HepG2 (cell line): ENCODE data around the gene MSANTD2. TPM values are rescaled to one million over a fixed set of nuclear protein-coding genes. Genes with fewer than 3 reads are reported as not detected.
A peak's percentile ranks its signal among the peaks of the same experiment; 100 is the strongest.

Experiments used
- HMGXB4 ChIP-seq, 2 experiments: sonication (generic) in 1 of 2; formaldehyde crosslinking in 1 of 2; IDR thresholded peaks; 2 replicates each; pipeline versions ENCODE4 v1.4.0 to v1.6.1; 2018 to 2020; ENCODE audit warnings: missing genetic modification reagents in 2 of 2, borderline replicate concordance in 1 of 2, low read depth in 1 of 2, mild to moderate bottlenecking in 1 of 2, missing biosample characterization in 1 of 2
- HNF1B ChIP-seq: sonication (generic); formaldehyde crosslinking; IDR thresholded peaks from 2 replicates; pipeline ENCODE4 v1.5.1; 2020; ENCODE audit warnings: mild to moderate bottlenecking, moderate library complexity, missing genetic modification reagents
- RXRB ChIP-seq: IDR thresholded peaks from 2 replicates; pipeline ENCODE4 v1.6.1; 2016; ENCODE audit warnings: borderline replicate concordance, missing genetic modification reagents, missing compliant biosample characterization
- TAF1 ChIP-seq: sonication (generic); formaldehyde crosslinking; IDR thresholded peaks from 2 replicates; pipeline ENCODE4 v1.4.0; 2020; ENCODE audit warnings: missing genetic modification reagents
- THAP8 ChIP-seq: sonication (generic); formaldehyde crosslinking; IDR thresholded peaks from 2 replicates; pipeline ENCODE4 v1.5.1; 2020; ENCODE audit warnings: missing genetic modification reagents, mild to moderate bottlenecking, borderline replicate concordance
- ZBTB44 ChIP-seq: sonication (generic); formaldehyde crosslinking; IDR thresholded peaks from 2 replicates; pipeline ENCODE4 v1.4.0; 2020; ENCODE audit warnings: missing genetic modification reagents
- ZNF234 ChIP-seq: sonication (generic); formaldehyde crosslinking; conservative IDR thresholded peaks from 2 replicates; pipeline ENCODE4 v1.5.1; 2020; ENCODE audit warnings: mild to moderate bottlenecking, missing genetic modification reagents
- ZNF318 ChIP-seq: sonication (generic); formaldehyde crosslinking; IDR thresholded peaks from 2 replicates; pipeline ENCODE4 v1.4.0; 2020; ENCODE audit warnings: mild to moderate bottlenecking, missing genetic modification reagents
- ZNF362 ChIP-seq: sonication (generic); formaldehyde crosslinking; IDR thresholded peaks from 2 replicates; pipeline ENCODE4 v1.4.0; 2020; ENCODE audit warnings: missing genetic modification reagents, mild to moderate bottlenecking, borderline replicate concordance
- ZNF619 ChIP-seq: sonication (generic); formaldehyde crosslinking; IDR thresholded peaks from 2 replicates; pipeline ENCODE4 v1.4.0; 2020; ENCODE audit warnings: mild to moderate bottlenecking, missing genetic modification reagents
- ZNF776 ChIP-seq: sonication (generic); formaldehyde crosslinking; IDR thresholded peaks from 2 replicates; pipeline ENCODE4 v1.4.0; 2020; ENCODE audit warnings: mild to moderate bottlenecking, missing genetic modification reagents
- polyA plus RNA-seq, 8 experiments: library from polyadenylated mRNA; depleted of rRNA in 3 of 8; stranded (reverse) in 7 of 8; unstranded in 1 of 8; fragments of >200 nt; fragmentation: Illumina TruSeq in 4 of 8; extraction: Trizol in 4 of 8; gene quantifications; 2 replicates each; pipeline versions ENCODE4 v1.2.1 to v1.2.3, GENCODE V29; 2011 to 2016; ENCODE audit warnings: low read depth in 4 of 8, missing spikeins in 1 of 8, mixed read lengths in 1 of 8; ENCODE audit not compliant: insufficient read depth in 1 of 8
- total RNA-seq, 5 experiments: library from RNA; depleted of rRNA; stranded (reverse); fragments of >200 nt; fragmentation: Illumina TruSeq; extraction: Trizol; gene quantifications; 2 replicates each; pipeline ENCODE4 v1.2.3, GENCODE V29; 2016; ENCODE audit warnings: low read depth in 1 of 5

MSANTD2 gene
- total and polyA plus RNA-seq, 2 of the 13 experiments (the other 11 are each of a cell fraction or from before 2014, with no cell fraction given), result 8.7 to 10.1 TPM

GRCh38 chr11:124800226-124800929, at the start of gene MSANTD2 (continued):
- TF ChIP-seq ZNF318 (CRISPR knock-in tag) (peak; percentile 88; the same call in 1 of the 2 replicates), ZBTB44 (no peak), TAF1 (CRISPR knock-in tag) (peak; percentile 80), THAP8 (CRISPR knock-in tag) (no peak), ZNF234 (CRISPR knock-in tag) (peak; percentile 67; the same call in 1 of the 2 replicates), ZNF619 (peak; percentile 91), HNF1B (peak; percentile 54; the same call in 1 of the 2 replicates), ZNF362 (CRISPR knock-in tag) (peak; percentile 51), ZNF776 (peak; percentile 43; the same call in 1 of the 2 replicates), RXRB (peak; percentile 45; the same call in 1 of the 2 replicates), HMGXB4 (CRISPR knock-in tag; IDR thresholded peaks at IDR 0.05; ENCODE audit: borderline replicate concordance in 1 of 2, low read depth in 1 of 2) (peak; percentile 45 to 85; a peak in 3 of 4 replicates)
